GM19099 (cell line): ENCODE results near the gene PLET1.

Experiments
- POLR2A ChIP-seq: IDR thresholded peaks from 3 replicates; pipeline ENCODE4 v1.6.1; 2011; ENCODE audit warnings: low read depth; ENCODE audit not compliant: insufficient read length; ENCODE audit errors: extremely low read depth

PLET1 gene

GRCh38 chr11:112292188-112292587 is 31.5 kb upstream of the PLET1 start:
- no peak for TF ChIP-seq POLR2A

GRCh38 chr11:112291191-112291590 is 30.5 kb upstream of the PLET1 start:
- no peak for TF ChIP-seq POLR2A

- no peak for TF ChIP-seq POLR2A
These were observed 29.8 kb upstream of the PLET1 start for GRCh38 chr11:112290493-112290850.

- no peak for TF ChIP-seq POLR2A
These were observed 29.2 kb upstream of the PLET1 start for GRCh38 chr11:112289588-112290492.

- TF ChIP-seq POLR2A, result no peak
These were observed 27.4 kb upstream of the PLET1 start for GRCh38 chr11:112288021-112288420.

GRCh38 chr11:112285841-112286311 is 25.2 kb upstream of the PLET1 start:
- TF ChIP-seq POLR2A, result no peak

- TF ChIP-seq POLR2A, result no peak
These were observed 21.1 kb upstream of the PLET1 start for GRCh38 chr11:112281726-112282125.

- TF ChIP-seq POLR2A, result no peak
These were observed 19.8 kb upstream of the PLET1 start for GRCh38 chr11:112280268-112281126.

GRCh38 chr11:112279901-112280267 is 19.2 kb upstream of the PLET1 start:
- TF ChIP-seq POLR2A, result no peak

- TF ChIP-seq POLR2A, result no peak
These were observed 18.1 kb upstream of the PLET1 start for GRCh38 chr11:112278803-112279202.

- TF ChIP-seq POLR2A, result no peak
These were observed 17.3 kb upstream of the PLET1 start for GRCh38 chr11:112277941-112278340.

- TF ChIP-seq POLR2A, result no peak
These were observed 16.4 kb upstream of the PLET1 start for GRCh38 chr11:112277029-112277428.

GRCh38 chr11:112274007-112274783 is 13.5 kb upstream of the PLET1 start:
- no peak for TF ChIP-seq POLR2A

GRCh38 chr11:112273066-112273465 is 12.4 kb upstream of the PLET1 start:
- no peak for TF ChIP-seq POLR2A

- no peak for TF ChIP-seq POLR2A
These were observed 10.6 kb upstream of the PLET1 start for GRCh38 chr11:112271242-112271641.
